Measurements from ENCODE around the gene COL4A5.
"Not testable (repeated sequence)": the region's sequence is repeated elsewhere in the genome, so short reads cannot be mapped to it uniquely, and the experiment has no call there.

The COL4A5 gene

DNA sequence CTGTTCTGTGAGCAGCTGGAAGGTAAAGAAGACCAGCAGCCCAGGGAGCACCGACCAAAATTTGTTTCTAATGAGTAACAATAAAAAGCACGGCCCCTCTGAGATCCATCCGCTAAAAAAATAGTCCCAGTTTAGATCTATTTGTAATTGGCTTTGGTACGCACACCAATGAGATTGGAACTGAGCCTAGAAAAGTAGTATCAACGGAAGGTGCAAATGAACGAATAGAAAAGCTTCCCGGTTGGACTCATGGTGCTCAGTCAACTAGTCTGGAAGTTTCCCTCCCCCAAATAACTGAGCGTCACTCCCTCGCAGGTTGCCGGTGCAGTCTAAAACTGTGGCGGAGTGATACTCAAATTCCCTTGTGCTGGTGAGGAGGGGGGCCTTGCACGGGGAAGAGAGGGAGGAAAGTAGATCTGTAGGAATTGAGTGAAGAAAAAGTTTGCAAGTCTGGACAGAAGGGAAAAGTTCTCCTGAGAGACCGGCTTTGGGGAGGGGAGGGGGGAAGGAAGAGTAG, at the start of gene COL4A5:
Gene COL4A5 (plus strand): TSS at position 413 of the 517 bp plus-strand sequence. CDS start 288 bp downstream, outside the sequence.
- DNase-seq = no peak

DNA sequence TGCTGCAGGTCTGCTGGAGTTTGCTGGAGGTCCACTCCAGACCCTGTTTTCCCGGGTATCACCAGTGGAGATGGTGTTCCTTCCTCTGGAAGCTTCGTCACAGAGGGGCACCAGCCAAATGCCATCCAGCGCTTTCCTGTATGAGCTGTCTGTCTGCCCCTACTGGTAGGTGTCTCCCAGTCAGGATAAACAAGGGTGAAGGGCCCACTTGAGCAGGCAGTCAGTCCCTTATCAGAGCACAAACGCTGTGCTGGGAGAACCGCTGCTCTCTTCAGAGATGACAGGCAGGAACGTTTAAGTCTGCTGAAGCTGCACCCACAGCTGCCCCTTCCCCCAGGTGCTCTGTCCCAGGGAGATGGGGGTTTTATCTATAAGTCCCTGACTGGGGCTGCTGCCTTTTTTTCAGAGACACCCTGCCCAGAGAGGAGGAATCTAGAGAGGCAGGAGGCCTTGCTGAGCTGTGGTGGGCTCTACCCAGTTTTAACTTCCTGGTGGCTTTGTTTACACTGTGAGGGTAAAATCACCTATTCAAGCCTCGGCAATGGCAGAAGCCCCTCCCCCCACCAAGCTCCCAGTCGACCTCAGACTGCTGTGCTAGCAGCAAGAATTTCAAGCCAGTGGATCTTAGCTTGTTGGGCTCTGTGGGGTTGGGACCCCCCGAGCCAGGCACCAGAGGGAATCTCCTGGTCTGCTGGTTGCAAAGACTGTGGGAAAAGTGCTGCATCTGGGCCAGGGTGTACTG, 48.5 kb upstream of the COL4A5 start:
- not testable (repeated sequence) for DNase-seq

DNA sequence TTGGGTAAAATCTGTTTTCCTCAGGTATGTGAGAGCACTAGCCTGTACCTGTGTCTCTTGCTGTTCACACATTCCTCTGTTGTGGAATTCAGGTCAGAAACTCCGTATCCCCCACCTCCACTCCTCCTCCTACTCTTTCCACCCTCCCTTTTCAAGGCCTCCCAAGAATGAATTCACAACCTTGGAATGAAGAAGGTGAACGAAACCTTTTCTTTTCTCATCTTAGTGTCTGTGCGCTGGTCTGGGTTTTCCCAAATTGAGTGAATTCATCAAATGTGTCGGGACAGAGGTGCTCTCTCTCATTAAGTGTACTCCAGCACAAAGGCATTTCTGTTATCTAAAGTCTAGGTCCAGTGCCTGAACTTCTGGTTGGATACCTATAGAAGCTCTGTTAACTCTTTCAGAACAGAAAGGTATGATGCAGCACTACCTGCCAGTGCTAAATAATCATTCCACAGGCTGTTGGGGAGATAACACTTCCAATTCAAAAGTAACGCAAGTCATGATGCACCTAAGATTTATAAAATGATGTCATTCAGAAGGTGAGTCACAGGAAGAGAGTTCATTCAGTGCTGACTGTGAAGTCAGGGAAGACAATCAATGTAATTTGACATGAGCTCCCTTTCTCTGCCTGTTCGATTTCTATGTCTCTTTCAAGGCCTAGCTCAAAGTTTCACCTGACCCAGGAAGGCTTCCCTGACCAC, 43.3 kb upstream of the COL4A5 start:
- DNase-seq = no peak

DNA sequence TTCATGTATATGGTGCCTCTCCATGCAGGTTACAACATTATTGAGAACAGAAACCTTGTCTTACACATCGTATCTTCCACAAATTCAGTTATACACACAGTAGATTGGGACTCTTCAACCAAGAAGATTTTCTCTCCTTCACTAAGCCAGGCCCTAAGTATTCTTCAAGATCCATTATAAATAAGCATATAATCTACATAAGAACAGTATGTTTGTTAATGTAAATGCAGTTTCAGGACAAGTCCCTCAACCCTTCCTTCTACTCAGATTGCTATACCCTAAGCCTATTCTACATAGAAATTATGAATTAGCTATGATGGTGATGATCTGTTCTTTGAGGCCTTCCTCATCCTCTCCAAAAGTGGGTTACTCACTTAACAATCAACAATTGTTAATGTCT, 42.7 kb upstream of the COL4A5 start:
- no peak for DNase-seq

DNA sequence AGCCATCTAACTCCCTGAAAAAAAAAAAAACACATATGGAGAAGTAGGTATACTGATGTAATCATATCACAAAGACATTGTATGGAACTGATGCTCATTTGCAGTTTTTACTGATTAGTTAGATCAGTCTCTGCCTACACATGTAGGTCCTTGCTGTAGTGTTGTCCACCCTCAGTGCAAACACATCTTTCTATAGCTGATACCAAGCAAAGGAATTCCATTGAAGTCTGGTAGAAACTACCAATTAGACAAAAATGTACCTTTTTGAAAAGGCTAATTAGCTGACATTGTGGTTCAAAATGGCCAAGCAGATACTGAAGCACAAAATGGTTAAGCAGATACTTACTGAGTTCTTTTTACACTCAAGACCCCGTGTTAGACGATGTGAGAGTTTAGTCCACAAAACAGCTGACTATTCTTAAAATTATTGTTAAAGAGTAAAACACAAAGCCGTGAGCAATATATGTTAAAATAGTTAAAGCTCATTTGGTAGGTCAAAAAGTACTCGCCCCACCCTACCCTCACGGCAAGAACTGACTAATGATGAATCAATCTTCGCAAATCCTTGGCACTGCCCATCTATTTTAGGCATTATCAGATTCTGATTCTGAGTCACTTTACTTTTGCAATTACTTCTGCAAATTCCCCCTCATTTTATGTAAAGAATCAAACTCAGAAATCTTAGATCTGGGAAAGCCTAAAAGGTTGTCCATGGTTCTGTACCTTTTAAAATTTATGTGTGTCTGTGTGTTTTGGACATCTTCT, 41.8 kb upstream of the COL4A5 start:
- DNase-seq = no peak

DNA sequence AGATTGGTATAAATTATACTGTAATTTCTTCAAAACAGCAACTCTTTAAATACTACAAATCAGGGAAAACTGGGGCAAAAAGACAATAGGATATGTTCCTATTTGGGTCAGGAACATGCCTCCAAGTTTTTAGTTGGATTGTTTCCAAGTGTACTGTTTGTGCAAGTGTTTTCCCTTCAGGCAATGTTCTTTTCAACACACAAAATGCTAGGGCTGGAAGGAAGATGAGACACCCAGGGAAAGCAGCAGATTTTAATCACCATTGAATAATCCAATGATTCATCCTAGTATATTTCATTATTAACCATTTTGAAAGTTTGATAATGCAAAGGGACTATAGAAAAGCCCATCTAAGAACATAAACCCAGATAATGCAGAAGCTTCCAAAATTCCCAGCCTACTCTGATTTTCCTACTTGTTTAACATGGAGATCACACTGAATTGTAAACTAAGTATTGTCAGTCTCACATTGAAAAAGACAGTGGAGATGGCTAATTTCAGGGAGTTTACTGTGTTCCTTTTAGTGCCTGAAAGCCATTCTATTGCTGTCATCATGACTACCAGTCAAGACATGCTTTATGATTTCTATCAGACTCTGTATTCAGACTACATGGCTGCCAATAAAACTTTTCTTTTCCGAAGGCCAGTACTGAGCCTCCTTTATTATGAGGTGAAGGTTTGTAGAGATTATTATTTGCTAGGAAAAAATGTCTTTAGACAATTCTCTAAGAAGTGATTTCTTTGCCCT, 40.0 kb upstream of the COL4A5 start:
- no peak for DNase-seq

DNA sequence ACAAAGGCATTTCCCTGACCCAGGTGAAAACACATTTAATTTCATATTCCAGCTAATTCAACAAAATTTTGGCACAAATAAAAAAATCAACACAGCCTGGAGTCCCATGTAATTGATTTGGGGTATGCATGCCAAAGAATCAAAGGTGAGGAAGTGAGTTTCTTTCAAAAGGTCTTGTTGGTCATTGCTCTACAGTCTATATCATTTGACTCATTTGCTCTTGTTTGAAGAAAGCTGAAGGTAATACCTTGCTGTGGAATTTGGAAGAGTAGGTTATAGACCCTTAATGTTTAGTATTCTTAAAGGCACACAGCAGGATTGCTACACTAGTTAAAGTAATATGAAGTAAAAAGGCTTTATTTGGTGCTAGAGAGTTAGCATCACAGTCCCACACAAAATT, 26.9 kb upstream of the COL4A5 start:
- DNase-seq = no peak

DNA sequence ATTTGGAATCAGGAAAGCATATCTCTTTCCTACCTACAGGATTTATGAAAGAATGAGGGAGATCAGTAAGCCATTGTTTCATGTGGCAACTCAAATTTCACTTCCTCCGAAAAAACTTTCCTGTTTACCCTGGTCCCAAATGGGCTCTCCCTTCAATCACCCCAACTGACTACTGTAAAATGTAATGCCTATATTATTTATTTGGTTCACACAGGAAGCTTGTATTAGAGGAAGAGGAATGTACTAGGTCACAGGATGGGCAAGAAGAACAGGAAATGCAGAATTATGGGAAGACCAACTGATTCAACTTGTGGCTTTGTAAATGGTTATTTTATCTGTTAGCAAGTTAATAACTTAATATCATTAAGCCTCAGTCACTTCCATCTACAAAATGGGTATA, 24.5 kb upstream of the COL4A5 start:
- no peak for DNase-seq

DNA sequence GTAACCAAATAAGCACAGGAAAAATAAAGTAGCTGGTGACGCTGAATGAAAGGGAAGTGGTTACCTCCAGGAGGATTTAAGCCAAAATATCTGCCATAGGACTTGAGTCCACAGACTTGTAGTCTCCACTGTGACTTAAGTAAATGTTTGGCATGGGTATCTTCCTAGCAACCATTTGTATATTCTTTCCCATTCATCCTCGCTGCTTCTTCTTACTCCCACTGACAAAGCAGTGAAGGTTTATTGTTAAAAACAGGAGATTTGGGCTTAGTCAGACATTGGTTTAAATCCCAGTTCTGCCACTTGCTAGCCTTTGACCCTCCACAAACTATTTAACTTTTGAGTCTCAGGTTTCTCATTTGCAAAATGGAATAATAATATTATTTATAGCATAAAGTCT, 23.7 kb upstream of the COL4A5 start:
- no peak for DNase-seq

DNA sequence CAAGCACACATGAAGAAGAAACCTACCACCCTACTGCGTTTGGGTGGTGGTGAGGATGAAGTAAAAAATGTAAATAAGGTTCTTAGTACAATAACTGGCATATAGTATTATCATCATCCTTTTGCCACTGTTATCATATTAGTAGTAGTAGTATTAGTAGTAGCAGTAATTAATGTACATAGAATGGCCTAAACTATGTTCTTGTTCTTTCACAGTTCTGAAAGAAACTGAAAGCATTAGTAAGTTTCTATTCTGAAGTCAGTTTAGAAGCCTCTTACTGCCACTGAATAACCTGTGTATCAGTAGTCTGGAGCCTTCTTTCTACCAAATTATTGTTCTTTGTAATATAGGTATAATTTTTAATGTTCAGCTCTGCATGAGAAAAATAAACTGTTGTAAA, 22.4 kb upstream of the COL4A5 start:
- no peak for DNase-seq

DNA sequence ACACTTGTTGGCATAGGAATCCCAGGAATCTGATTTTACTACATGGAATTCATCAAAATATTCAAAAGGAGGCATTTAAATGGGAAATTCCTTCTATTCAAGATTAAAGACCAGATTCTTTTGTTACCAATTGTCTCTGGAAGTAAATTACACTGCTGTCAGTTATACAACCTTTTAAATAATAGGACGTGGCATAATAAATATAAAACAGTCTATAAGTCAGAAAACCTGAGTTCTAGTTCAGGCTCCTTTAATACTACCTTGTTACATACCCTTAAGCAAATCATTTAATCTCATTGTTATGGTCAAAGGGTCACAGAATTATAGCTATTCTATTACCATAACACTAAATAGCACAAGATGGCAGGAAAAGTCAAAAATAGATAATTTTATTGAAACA, 20.2 kb upstream of the COL4A5 start:
- DNase-seq = no peak

DNA sequence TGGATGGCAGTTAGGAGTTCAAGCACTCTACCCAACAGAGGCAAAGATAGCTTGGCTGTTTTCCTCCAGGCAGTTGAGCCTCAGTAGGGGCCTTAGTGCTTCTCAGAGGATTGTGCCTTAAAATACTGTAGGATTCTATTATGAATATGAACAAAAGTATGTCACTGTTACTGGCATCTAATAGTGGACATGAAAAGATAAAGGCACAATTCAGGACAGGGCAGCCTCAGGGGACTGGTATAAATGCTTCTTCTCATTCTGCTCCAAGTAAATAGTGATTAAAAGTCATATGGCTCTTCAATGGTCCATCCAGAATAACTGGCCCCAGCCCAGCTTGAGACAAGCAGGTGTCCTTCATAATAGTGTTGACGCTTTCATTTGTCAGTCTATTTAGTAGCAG, 19.2 kb upstream of the COL4A5 start:
- no peak for DNase-seq

DNA sequence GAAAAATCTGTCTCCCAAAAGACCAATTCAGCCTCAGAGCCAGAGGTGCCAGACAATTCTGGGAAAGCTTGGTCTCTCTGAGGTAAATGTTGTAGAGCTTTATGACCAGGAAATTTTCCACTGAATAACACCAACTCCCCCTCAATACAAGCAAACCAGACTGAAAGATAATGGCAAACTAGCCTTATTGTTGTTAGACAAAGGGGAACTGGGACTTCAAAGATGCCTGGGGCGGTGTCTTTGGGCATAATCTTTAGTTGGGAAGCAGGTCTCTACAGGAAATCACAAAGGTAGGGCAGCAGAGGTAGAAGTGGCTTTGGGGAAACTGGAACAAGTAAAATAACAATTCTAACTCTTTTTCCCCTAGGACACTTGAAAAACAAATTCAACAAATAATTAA, 13.4 kb upstream of the COL4A5 start:
- no peak for DNase-seq

DNA sequence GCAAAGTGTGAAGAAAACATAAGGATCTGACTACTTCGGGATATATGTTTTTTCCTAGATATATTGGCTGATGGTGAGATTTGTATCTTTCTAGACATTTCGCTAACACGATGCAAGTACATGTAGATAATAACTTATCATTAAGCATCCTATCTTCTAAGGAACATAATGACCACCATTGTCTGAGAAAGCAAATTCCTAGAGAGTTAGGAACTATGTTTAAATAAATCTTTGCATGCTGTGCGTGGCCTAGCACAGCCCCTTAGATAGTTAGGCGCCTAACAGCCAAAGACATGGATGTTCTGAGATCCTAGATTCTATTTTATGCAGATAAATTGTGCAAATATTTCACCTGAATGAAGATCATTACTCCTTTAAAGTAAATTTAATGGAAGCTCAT, 4.4 kb upstream of the COL4A5 start:
- no peak for DNase-seq

DNA sequence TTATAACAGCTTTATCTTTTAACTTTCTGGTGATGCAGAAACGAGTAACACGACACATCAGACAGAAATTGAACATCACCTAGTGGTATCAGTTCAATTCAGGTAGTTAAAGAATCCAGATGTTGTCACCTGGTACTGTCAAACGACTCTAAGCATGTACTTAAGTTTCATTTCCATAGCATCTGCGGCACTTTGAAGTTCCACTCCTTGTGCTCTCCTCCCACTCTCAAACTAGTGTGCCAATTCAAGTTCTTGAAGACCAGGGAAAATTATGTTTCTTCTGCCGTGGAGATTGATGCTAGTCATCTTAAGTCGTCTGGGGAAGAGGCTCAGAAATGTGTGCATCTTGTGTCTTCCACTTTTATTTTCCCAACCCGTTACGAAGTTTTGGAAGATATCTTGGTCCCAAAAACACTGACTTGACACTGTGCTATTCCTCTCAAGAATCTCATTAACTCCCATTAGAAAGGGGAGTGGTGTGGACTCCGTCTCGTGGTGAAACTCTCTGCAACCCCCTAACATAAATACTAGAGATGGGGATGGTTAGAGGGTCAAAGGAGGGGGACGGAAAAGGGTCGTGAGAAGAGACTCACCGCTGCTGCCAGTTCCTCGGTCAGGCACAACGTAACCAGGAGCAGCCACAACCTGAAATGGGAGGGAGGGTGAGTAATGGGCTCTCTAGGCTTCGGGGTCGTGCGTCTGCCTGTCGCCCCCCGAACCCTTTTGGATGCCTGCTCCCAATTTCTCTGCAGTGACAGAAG, 2.1 kb upstream of the COL4A5 start:
- DNase-seq = no peak

DNA sequence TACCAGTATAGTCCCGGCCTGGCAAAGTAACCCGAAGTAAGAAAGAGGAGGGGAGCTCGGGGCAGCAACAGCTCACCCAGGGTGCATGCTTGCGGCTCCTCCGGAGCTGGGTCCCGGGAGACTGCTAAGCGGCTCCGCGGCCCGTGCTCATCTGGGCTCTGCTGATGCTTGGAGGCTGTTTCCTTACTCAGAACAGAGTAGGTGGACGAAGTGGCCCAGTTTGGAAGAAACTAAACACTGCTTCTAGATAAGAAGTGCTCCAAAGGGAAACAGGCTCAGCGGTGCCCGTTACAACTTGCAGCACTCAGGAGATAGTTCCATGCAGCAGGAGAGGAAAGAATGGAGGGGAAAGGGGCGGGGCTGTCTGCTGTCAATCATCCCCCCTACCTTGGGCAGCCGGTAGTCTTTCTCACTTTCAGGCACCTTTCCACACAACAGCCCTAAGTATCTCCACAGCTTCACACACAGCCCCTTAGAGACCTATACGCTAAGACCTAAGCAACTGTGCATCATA, 1.5 kb upstream of the COL4A5 start, which contains the start of gene COL4A6:
Gene COL4A6 (minus strand): TSS at position 313 of the 514 bp plus-strand sequence. CDS start 226 bp downstream, at position 87.
- no peak for DNase-seq

DNA sequence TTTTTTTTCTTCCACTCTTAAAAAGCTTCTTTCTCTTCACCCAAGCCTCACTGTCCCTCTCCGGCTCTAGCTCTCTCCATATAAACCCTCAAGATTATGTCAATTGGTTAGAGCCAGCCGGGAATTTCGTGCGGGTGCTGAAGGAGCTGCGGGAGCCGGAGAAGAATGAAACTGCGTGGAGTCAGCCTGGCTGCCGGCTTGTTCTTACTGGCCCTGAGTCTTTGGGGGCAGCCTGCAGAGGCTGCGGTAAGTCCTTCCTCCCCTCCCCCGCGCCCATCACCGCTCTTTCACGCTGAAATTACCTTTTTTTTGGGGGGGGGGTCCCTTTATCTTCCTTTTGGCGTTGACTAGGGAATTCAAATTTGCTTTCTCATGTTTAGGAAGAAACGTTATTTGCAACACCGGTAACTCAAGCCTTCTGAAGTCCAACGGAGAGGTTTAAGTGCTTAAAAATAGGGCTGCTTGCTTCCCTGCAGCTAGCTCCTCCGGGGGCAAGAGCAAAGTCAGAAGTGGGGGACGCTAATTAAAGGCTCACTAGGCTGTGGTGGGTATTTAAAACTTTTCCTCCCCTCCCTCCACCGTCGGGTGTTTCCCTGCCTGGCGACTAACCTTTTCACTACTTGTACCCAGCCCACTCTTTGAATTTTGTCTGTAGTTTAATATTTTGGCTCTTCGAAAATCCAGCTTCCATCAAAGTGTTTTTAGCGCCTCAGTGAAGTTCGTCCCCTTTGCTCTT, 491 bp downstream of the COL4A5 start:
- no peak for DNase-seq

DNA sequence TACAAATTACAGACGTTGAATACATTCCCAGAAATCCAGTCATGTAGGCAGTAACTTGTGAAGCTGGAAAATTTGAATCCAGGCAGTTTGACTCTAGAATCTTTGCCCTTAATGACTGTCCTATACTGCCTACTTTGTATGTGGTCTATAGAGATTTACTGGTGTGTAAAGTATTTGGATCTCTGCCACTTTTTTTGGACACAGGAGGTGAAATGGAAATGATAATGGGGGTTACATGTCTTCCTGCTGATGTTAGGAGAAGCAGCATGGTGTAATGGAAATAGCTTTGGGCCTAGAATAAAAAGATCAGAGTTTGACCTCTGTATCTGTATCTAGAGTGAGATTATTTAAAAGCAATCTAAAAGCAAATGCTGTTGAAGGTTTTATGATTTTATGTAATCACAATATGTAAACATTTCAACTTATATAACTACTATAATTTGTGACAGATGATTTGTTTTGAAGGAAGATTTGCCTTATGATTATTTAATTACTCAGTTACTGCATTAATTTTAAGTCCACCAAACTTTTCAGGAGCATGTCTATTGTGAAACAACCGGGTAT, 3.3 kb downstream of the COL4A5 start:
- DNase-seq = no peak

DNA sequence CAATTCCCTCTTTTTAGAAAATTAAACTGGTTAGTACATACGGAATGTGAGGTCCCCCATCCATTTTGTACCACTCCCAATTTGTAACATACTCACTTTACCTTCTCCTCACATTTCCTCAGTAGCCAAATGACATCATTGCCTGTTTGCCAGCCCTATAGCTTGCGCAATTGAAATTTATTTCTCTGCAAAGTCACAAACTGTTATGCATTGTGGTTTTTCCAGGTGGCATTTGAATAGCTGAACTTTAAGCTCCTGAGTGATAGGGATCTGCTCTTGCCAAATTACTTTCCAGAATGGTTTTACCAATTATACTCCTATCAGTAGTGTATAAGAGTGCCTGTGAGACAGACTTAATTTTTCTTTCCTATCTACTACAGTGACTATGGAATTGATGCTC, 7.7 kb downstream of the COL4A5 start:
- no peak for DNase-seq

DNA sequence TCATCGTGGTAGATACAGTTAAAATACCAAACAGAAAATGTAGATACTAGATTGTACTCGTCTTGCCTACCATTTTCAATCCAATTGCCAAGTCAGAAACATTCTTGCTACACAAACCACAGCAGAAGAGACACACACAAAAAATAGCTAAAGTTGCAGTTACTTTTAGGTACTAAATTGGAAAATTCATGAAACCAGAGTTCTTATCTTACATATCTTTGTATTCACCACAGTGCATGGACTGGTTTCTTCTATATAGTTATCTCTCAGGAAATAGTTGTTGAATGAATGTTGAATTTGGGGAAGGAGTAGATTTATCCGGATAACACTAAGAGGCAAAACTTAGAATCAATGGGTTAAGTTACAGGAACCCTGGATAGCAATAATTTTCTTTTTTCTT, 14.2 kb downstream of the COL4A5 start:
- DNase-seq = no peak

Data from CD4-positive, alpha-beta T cell treated with Interferon gamma for 1 hour (primary cell).